Stimulated activated naive CD8-positive, alpha-beta T cell treated with anti-CD3 and anti-CD28 coated beads, Interleukin-15, Interleukin-2, amounts not matched to agents 100 U/mL and 50 U/mL, for 24 hours (primary cell): Measurements from ENCODE around the gene HSPB6.
"Not testable (repeated sequence)": the region's sequence is repeated elsewhere in the genome, so short reads cannot be mapped to it uniquely, and the experiment has no call there.

Experiments used
- ATAC-seq: fragments of 150-1000 bp; cut with Tn5 transposase; one replicate; pipeline ENCODE4 v1.10.0; 2021
- DNase-seq: peaks from one replicate; pipeline ENCODE4 v3.0.0; 2021

Gene HSPB6

GRCh38 chr19:35786299-35787160, 29.7 kb upstream of the HSPB6 start:
- no peak for ATAC-seq

DNA sequence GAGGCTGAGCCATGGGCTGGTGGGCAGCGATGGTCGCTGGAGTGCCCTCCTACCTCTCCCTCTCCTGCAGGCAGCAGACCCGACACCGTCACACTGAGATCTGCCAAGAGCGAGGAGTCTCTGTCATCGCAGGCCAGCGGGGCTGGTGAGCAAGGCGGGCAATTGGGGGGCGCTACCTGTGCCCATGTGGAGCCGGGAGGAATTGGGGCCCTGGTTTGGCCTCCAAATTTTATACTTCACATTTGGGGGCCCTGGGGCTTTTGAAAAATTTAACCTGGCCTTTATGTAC, 28.5 kb upstream of the HSPB6 start:
- DNase-seq: no peak
- ATAC-seq: no peak

More at GRCh38 chr19:35786299-35787160, 29.7 kb upstream of the HSPB6 start:
- no peak for DNase-seq

DNA sequence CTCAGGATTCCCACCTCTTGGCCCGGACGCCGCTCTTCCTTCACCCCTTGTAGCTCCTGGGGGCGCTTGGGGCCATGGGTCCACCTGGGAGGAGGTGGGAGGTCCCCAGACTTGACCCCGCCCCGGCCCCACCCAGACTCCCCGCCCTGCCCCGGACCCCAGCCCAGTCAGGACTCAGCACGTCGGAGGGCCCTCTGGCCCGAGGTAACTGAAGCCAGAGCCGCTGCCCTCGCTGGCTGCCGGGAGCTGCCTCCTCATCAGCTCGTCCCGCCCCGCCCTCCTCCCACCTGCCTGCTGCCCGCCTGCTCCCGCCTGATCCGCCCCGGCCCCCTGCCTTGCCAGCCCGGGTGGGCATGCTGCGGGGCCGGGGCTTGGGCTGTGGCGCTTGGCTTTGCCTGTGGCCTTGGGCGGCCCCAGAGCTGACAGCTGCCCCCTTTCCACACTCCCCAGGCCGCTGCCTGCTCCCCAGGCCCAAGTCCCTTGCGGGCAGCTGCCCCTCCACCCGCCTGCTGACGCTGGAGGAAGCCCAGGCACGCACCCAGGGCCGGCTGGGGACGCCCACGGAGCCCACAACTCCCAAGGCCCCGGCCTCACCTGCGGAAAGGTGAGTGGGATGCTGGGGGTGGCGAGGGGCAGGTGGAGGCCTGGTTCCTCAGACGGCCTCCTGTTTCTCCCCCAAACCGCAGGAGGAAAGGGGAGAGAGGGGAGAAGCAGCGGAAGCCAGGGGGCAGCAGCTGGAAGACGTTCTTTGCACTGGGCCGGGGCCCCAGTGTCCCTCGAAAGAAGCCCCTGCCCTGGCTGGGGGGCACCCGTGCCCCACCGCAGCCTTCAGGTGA, 27.9 kb upstream of the HSPB6 start:
- DNase-seq: no peak
- no peak for ATAC-seq

DNA sequence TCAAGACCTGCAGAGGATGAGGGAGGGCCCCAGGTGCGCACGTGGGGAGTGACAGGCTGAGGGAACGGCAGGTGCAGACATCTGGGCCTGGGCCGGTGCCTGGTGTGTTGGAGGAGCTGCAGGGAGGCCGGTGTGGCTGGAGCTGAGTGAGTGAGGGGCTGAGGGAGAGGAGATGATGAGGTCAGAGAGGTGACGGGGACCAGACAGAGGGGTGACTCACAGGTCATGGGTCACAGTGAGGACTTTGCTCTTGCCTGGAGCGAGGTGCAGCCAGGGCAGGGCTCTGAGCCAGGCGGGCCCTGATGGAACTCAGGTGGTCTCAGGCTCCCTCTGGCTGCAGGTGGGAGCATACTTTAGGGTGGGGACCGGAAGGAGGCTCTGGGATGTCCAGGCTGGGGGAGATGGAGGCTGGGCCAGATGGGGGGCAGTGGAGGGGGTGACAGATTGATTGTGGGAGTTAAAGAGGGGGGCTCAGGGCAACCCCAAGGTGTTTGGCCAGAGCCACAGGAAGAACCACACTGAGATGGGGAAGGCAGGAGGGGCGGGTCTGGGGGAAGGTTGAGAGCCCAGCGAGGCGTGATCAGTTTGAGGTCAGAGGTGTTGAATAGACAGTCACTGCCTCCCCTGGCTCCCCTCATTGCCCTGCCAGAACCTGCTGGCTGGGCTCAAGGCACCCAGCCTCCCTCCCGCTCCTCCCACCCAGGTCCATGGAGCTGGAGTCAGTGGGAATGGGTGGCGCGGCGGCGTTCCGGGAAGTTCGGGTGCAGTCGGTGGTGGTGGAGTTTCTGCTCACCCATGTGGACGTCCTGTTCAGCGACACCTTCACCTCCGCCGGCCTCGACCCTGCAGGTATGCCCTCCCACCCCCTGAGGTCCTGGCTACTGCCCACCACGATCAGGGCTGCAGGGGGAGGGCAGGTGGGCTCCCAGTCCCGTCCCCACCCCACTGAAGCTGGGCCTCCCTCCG, 26.9 kb upstream of the HSPB6 start:
- ATAC-seq: no peak
- DNase-seq: no peak

DNA sequence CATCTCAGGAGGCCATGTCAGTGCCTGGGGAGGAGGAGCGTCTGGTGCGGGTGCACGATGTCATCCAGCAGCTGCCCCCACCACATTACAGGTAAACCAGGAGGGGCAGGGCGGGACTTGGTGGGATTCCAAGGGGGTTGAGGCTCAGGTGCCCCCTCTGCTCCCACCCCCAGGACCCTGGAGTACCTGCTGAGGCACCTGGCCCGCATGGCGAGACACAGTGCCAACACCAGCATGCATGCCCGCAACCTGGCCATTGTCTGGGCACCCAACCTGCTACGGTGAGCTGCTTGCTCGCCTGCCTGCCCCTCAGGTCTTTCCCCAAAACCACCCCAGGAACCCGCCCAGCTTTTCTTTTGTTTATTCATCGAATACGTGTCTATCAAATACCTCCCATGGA, 25.8 kb upstream of the HSPB6 start:
- DNase-seq (no peak), ATAC-seq (no peak)

GRCh38 chr19:35781650-35782049, 24.8 kb upstream of the HSPB6 start:
- ATAC-seq (no peak), DNase-seq (no peak)

DNA sequence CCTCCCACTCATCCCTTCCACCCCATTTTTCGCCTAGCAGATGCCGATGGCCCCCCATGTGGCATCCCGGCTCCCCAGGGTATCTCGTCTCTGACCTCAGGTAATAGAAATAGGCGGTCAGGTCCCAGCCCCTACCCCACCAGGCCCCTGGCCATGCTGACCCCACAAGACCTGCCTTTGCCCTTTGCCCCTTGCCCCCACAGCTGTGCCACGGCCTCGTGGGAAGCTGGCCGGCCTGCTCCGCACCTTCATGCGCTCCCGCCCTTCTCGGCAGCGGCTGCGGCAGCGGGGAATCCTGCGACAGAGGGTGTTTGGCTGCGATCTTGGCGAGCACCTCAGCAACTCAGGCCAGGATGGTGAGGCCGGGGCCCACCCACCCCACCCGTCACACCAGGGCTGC, 23.9 kb upstream of the HSPB6 start:
- no peak for ATAC-seq
- DNase-seq: no peak

DNA sequence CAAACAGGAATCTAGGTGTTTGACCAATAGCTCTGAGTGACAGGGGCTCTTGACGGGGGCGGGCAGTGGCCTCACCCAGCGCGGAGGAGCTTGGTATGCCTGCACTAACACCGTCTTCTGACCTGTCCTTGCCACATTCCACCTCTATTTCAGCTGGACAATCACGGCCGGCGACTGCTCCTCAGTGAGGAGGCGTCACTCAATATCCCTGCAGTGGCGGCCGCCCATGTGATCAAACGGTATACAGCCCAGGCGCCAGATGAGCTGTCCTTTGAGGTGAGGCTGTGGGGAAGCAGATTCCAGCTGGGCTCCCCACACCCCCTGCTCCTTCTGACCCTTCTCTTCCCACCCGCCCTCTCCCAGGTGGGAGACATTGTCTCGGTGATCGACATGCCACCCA, 23.2 kb upstream of the HSPB6 start:
- DNase-seq: no peak
- ATAC-seq: no peak

GRCh38 chr19:35779033-35779432, 22.2 kb upstream of the HSPB6 start:
- DNase-seq (no peak), ATAC-seq (no peak)

GRCh38 chr19:35777961-35778360, 21.1 kb upstream of the HSPB6 start:
- DNase-seq (no peak), ATAC-seq (no peak)

DNA sequence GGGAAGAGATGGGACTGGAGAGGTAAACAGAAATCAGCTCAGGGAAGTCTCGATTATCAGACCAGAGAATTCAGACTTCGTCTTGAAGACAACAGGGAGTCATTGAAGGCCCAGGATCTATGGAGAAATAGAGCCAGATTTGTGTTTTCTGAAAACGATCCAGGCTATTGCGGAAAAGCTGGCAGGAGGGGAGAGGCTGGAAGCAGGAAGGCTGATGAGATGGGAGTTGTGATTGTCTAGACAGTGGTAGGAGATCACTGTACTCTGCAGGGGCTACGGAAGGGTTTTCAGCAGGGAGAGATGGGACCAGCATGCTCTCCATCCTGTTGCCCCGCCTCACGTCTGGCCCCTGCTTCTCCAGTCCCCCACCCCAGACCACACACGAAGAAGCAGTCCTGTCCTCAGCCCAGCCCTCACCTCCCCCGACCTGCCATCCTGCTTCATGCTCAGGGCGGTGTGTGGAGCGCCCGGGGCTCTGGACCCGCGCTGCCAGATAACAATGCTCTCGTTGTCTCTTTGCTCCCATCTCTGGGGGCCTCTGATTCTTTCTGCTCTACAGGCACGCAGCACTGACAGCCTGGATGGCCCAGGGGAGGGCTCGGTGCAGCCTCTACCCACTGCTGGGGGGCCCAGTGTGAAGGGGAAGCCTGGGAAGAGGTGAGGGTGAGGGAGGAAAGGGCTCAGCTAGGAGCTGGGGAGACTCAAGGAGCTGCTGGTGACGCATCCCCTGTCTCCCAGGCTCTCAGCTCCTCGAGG, 20.4 kb upstream of the HSPB6 start:
- no peak for ATAC-seq
- DNase-seq: no peak

DNA sequence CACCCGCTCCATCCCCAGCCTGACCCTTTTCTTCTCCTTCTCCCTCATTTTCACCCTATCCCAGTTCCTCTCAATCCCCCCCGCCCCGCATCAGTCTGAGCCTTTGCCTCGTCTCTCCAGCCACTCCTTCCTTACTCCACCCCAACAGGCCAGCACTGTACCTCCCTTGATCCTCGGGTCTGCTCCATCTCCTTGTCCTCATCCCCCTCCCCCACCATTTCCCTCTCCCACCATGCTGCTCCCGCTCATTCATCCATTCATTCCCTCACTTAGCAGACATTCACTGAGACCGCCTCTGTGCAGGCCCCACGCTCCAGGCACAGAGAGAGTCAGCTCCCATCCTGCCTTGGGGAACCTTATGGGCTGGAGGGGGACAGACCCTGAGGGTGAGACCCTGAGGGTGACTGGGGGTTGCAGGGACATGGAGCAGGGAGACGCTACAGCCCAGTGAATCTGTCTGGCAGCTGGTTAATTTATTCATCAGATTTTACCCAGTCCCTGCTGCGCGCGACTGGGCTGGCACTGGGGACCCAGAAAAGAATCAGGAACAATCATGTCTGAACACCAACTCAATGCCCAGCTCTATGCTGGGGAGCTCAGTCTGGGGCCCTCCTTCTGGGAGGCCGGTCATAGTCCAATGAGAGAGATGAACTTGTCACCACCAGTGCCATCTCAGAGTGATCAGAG, 19.4 kb upstream of the HSPB6 start:
- no peak for DNase-seq
- ATAC-seq: no peak

- ATAC-seq: peak; percentile 96
- peak; percentile 100 for DNase-seq
Observed at GRCh38 chr19:35775298-35776101, 18.7 kb upstream of the HSPB6 start, which contains the start of gene ARHGAP33. Gene ARHGAP33 (plus strand): TSS chr19:35775564. CDS start chr19:35775659, 95 bp downstream.

- DNase-seq (no peak), ATAC-seq (no peak)
Observed at GRCh38 chr19:35775046-35775297, 18.1 kb upstream of the HSPB6 start.

DNA sequence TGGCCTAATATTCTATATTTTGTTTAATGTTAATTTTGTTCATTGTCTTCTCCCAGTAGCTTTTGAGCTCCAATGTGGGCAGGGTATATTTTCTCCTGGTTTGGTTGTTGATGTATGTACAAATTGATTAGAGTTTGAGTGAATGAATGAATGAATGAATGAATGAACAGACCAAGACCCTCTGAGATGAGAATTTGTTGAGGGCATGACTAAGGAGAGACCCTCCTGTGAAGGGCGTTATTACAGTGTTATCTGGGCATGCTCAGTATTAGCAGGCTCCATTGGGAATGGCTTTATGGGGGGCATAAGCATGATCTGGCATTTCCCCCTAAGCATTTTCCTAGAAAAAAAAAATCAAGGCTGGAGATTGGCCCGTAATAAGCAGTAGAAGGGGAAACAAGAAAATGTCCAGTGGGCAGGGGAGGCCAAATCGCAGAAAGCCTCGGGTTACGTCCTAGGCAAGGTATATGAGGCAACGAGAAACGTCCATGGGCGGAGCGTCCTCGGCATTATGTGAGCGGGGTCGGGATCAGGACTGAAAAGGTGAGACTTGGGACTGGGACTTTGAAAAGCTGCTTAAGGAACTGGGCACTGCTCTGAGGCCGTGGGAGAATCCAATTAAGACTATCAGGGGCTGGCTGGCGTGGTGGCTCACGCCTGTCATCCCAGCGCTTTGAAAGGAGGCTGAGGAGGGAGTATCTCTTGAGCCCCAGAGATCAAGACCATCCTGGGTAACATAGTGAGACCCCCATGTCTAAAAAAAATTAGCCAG, 17.6 kb upstream of the HSPB6 start:
- no peak for DNase-seq
- ATAC-seq: no peak

DNA sequence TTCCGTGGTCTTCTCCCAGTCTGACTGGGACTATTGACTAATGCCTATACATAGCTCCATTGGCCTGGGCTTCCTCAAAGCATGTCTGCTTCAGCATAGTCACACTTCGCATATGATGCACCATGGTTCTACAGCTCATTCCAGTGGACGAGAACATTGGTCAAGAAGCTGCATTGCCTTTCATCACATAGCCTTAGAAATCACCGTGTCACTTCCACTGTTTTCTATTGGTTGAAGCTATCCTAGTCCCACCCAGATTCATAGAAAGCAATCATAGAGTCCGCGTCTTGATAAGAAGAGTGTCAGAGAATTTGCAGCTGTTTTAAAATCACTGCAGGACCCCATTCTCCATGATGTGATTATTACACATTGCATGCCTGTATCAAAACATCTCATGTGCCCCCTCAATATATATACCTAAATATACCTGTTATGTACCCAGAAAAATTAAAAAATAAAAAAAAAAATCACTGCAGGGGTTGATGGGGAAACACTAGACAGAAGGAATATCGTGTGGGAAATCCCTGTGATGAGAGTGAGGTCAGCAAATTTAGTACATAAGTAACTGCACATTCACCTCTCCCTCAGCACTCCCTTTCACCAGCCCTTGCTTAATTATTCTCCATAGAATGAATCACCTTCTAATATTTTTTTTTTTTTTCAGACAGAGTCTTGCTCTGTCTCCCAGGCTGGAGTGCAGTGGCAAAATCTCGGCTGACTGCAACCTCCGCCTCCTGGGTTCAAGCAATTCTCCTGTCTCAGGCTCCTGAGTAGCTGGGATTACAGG, 16.4 kb upstream of the HSPB6 start:
- ATAC-seq: no peak
- no peak for DNase-seq

GRCh38 chr19:35772362-35772761, 15.5 kb upstream of the HSPB6 start:
- not testable (repeated sequence) for ATAC-seq, DNase-seq

DNA sequence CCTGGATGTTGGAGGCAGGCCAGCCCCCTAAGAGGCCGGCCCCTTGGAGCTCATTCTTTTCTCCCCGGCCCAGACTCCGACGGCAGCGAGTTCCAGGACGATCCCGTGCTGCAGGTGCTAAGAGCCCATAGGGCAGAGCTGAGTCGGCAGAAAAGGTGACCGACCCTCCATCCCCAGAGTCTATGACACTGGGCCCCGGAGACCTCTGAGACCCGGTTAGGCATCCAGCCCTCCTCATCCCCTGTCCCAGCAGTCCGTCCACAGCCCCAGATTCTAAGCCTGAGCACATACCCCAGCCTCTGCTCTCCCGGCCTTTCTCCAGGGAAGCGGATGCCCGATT, 11.2 kb upstream of the HSPB6 start:
- ATAC-seq (no peak), DNase-seq (no peak)
